ENCODE results near the gene CALHM6.

DNA sequence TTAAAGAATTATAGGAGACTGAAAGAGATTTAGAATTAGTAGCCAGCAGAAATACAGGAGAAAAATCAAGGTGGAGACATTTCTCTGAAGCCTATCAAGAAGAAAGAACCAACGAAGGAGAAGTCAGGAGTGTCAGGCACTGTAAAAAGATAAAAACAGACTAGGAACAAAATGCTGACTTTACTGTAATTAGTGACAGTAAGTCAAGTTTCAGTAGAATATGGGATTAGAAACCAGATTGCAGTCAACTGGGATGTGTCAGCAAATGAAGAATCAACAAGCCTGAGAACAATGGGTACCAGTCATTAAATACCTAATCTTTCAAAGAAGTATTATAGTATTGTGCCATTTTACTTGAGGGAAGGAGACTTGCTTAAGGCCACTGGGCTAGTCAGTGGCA is 21.6 kb downstream of the CALHM6 start:
- TF ChIP-seq POLR2A (IDR thresholded peaks at IDR 0.05; ENCODE audit: insufficient read depth in 1 of 2, low read depth in 2 of 2, low read length in 2 of 2) (no peak), ZNF768 (CRISPR knock-in tag; IDR thresholded peaks at IDR 0.05) (no peak), ZNF121 (CRISPR knock-in tag; IDR thresholded peaks at IDR 0.05) (no peak), ZSCAN20 (CRISPR knock-in tag; IDR thresholded peaks at IDR 0.05; ENCODE audit: borderline replicate concordance) (no peak), PRDM4 (CRISPR knock-in tag; IDR thresholded peaks at IDR 0.05; ENCODE audit: borderline replicate concordance) (no peak), ZBTB20 (CRISPR knock-in tag; IDR thresholded peaks at IDR 0.05; ENCODE audit: borderline replicate concordance, low read depth) (no peak), CENPX (CRISPR knock-in tag; IDR thresholded peaks at IDR 0.05) (no peak), ZNF460 (CRISPR knock-in tag; IDR thresholded peaks at IDR 0.05; ENCODE audit: borderline replicate concordance) (no peak), PPARG (CRISPR knock-in tag; conservative IDR thresholded peaks at IDR 0.05) (no peak)
- TF ChIP-seq, protein P1, sequence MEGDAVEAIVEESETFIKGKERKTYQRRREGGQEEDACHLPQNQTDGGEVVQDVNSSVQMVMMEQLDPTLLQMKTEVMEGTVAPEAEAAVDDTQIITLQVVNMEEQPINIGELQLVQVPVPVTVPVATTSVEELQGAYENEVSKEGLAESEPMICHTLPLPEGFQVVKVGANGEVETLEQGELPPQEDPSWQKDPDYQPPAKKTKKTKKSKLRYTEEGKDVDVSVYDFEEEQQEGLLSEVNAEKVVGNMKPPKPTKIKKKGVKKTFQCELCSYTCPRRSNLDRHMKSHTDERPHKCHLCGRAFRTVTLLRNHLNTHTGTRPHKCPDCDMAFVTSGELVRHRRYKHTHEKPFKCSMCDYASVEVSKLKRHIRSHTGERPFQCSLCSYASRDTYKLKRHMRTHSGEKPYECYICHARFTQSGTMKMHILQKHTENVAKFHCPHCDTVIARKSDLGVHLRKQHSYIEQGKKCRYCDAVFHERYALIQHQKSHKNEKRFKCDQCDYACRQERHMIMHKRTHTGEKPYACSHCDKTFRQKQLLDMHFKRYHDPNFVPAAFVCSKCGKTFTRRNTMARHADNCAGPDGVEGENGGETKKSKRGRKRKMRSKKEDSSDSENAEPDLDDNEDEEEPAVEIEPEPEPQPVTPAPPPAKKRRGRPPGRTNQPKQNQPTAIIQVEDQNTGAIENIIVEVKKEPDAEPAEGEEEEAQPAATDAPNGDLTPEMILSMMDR (CRISPR knock-in tag; IDR thresholded peaks at IDR 0.05) = no peak

Measured in HepG2 (cell line).